Common myeloid progenitor, CD34-positive (primary cell): ENCODE measurements around the gene EVL.
A peak's percentile ranks its signal among the peaks of the same experiment; 100 is the strongest.

Experiments
- CTCF ChIA-PET: fragments of 350-600 bp; sonication (Branson Sonifier 250); formaldehyde crosslinking; loops from one replicate; lab custom pipeline; 2021; ENCODE audit warnings: antibody characterized with exemption; lab: Charles Lee
- POLR2A ChIA-PET: fragments of 350-600 bp; sonication (Branson Sonifier 250); formaldehyde crosslinking; loops from one replicate; lab custom pipeline; 2021; ENCODE audit warnings: antibody characterized with exemption; lab: Charles Lee
- DNase-seq, 3 donors: peaks; one replicate each; pipeline versions ENCODE4 v3.0.0 to v3.0.0-alpha.2; 2013
- H3K27ac ChIP-seq, 2 experiments: 1 replicate in 1 of 2; 2 replicates in 1 of 2; pipeline ENCODE4 v1.7.0; 2013; ENCODE audit warnings: inconsistent platforms in 2 of 2, low read length in 2 of 2, mild to moderate bottlenecking in 2 of 2, low read depth in 1 of 2, moderate library complexity in 1 of 2; ENCODE audit not compliant: severe bottlenecking in 2 of 2, insufficient read depth in 1 of 2, poor library complexity in 1 of 2
- H3K27me3 ChIP-seq, 5 experiments: replicated peaks in 2 of 5; 1 replicate in 3 of 5; 2 replicates in 2 of 5; pipeline versions ENCODE4 v1.6.1 to v1.7.0; 2013; ENCODE audit warnings: low read length in 4 of 5, mild to moderate bottlenecking in 2 of 5, moderate library complexity in 2 of 5, inconsistent platforms in 1 of 5; ENCODE audit not compliant: insufficient read depth in 5 of 5, control insufficient read depth in 4 of 5
- H3K36me3 ChIP-seq, 4 experiments: 1 replicate in 2 of 4; 2 replicates in 2 of 4; pipeline versions ENCODE4 v1.6.1 to v1.7.0; 2013; ENCODE audit warnings: low read length in 3 of 4, control low read depth in 1 of 4, mild to moderate bottlenecking in 1 of 4; ENCODE audit not compliant: control insufficient read depth in 4 of 4, insufficient read depth in 4 of 4
- H3K4me1 ChIP-seq, 4 experiments: 1 replicate in 3 of 4; 2 replicates in 1 of 4; pipeline versions ENCODE4 v1.6.1 to v1.7.1; 2013; ENCODE audit warnings: low read length in 3 of 4, mild to moderate bottlenecking in 3 of 4, control low read depth in 1 of 4, inconsistent platforms in 1 of 4, moderate library complexity in 1 of 4; ENCODE audit not compliant: control insufficient read depth in 4 of 4, insufficient read depth in 4 of 4; ENCODE audit errors: control extremely low read depth in 1 of 4
- H3K4me3 ChIP-seq, 7 experiments: 1 replicate in 4 of 7; 2 replicates in 3 of 7; pipeline versions ENCODE4 v1.5.1 to v1.7.0; 2013; ENCODE audit warnings: mild to moderate bottlenecking in 7 of 7, low read length in 6 of 7, moderate library complexity in 6 of 7, inconsistent platforms in 2 of 7, low read depth in 2 of 7, control low read depth in 1 of 7; ENCODE audit not compliant: insufficient read depth in 4 of 7, control insufficient read depth in 1 of 7; ENCODE audit errors: extremely low read depth in 1 of 7
- H3K9me3 ChIP-seq, 5 experiments: 1 replicate in 4 of 5; 2 replicates in 1 of 5; pipeline versions ENCODE4 v1.6.1 to v1.7.1; 2013; ENCODE audit warnings: low read length in 4 of 5, mild to moderate bottlenecking in 2 of 5, inconsistent platforms in 1 of 5, low read depth in 1 of 5, moderate library complexity in 1 of 5; ENCODE audit not compliant: control insufficient read depth in 4 of 5, insufficient read depth in 2 of 5; ENCODE audit errors: control extremely low read depth in 1 of 5
- WGBS: methylation state at CpG from one replicate; pipeline ENCODE4 v1.1.5; 2013; ENCODE audit not compliant: insufficient coverage; 5-methylcytosine and 5-hydroxymethylcytosine counted together

The EVL gene

DNA sequence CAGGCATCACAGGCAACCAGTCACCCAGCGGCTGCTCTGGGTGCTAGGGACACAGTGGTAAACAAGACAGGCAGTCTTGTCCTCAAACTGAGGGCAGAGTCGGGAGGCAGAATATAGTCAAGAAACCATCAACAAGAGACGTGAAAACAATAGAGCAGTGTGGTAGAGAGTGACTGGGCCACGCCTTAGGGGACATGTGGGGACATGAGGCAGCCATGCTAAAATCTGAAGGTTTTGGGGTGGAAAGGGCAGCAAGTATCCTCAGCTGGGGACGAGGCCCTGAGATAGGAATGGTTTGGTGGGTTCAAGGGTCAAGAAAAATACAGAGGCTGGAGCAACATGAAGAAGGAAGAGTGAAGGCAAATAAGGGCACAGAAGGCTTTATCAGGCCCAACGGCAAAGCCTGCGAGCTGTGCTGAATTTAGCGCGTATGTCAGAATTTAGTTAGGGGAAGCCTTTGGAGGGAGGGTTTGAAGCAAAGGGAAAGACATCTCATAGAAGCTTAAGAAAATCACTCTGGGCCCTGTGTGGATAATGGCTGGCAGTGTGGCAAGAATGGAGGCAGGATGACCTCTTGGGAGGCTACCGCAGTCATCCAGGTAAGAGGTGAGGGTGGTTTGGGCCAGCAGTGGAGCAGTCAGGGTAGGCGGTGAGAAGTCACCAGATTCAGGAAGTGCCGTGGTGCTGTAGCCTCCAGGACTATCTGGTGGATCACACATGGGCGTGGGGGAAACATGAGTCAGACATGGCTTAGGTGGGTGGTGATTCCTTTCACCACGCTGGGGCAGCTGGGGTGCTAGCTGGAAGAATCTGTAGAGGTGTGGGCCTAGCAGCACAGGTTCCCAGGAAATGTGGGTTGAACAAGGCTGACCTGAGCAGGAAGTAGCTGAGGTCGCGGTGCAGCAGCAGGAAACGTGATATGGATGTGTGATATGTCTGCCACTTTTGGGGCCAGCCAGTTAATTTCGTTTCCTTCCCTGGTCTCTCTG, 3.0 kb downstream of the EVL start:
- ChIA-PET CTCF (interaction anchor here (1.0 to 26.8 kb wide), 10 partner anchors 12 to 124 kb away, joined by 3 to 1065 read pairs (median 8); no protein-coding TSS in a partner anchor), POLR2A (interaction anchor here (0.5 to 2.1 kb wide), 4 partner anchors 11 to 131 kb away, joined by 3 to 9 read pairs (median 3); no protein-coding TSS in a partner anchor)
- peak overlapping the region in 5 of 7 experiments; percentile 9 to 64 (median 44) for H3K4me3 ChIP-seq
- DNase-seq, result peak; percentile 93 to 99 (median 98)
- H3K4me1 ChIP-seq, result peaks cover 50 to 100% (median 98%) of the 10 kb centered on the region in 4 experiments
- no peaks in the 10 kb centered on the region for H3K27me3 ChIP-seq
- no peaks in the 10 kb centered on the region for H3K9me3 ChIP-seq
- H3K27ac ChIP-seq, result peak overlapping the region; percentile 82 to 92
- peaks cover 0 to 16% (median 0%) of the 10 kb centered on the region in 4 experiments for H3K36me3 ChIP-seq
- 30% methylated on average over 15 of the region's 18 CpGs for WGBS

DNA sequence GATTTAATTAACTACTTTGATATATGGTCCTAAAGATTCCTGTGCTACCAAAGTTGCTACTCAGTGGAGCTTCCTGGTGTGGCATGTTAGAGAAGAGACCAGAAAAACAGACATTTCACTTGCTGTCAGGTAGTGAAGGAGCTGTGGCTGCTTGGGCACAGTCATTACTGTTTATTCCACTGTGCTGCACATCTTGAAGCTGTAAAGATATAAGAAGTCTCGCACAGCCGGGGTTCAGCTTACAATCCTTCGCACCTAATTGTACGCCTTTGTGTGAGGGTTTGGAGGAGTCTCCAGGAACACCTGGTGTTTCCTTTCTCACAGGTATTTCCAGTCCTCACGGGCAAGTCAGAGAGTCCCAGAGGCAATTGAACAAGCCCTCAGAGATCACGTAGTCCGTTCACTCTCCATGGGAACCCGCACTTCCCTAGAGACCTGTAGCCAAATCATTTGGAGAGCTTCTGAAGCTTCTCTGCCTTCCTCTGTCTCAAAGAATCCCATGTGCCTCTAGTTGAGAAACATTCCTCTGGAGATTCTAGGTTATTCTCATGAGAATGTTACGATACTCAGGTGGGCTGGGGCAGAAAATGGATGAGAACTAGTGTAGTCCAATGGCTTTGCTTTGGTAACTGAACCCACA, 4.1 kb downstream of the EVL start:
- Histone ChIP-seq H3K36me3 (peaks cover 0 to 19% (median under 1%) of the 10 kb centered on the region in 4 experiments), H3K9me3 (no peaks in the 10 kb centered on the region), H3K4me3 (peak overlapping the region in 3 of 7 experiments; percentile 14 to 64 (median 64)), H3K27ac (peak overlapping the region; percentile 67 to 92), H3K27me3 (no peaks in the 10 kb centered on the region), H3K4me1 (peaks cover 48 to 100% (median 97%) of the 10 kb centered on the region in 4 experiments)
- ChIA-PET CTCF (interaction anchor here (1.0 to 26.8 kb wide), 8 partner anchors 13 to 178 kb away, joined by 3 to 1065 read pairs (median 9); no protein-coding TSS in a partner anchor), POLR2A (interaction anchor here (0.8 to 2.1 kb wide), 3 partner anchors 10 to 20 kb away, joined by 3 to 9 read pairs (median 3); no protein-coding TSS in a partner anchor)
- DNase-seq, result no peak
- WGBS, result 89% methylated on average over 6 of the region's 9 CpGs

DNA sequence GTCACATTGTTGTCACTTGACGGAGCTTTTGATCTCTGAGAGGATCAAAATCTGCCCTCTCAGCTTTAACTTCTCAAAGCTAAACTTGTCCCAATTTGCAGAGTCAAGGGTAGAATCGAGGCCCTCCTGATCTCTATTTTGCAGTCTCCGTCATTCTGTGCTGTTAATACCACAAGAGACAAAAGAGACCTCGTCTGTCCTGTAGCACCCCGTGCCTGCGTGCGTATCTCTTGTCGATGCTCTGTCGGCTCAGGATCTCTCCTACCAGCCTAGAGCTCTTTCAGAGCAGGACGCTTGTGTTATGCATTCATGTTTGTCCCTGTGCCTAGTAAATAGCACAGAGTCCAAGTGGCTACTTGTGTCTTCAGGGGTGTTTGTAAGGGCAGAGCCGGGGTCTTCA, 5.1 kb downstream of the EVL start:
- no peak overlapping the region for H3K4me3 ChIP-seq
- peaks cover 49 to 100% (median 97%) of the 10 kb centered on the region in 4 experiments for H3K4me1 ChIP-seq
- H3K27ac ChIP-seq, result peak overlapping the region in 1 of 2 experiments; percentile 18
- peaks cover 0 to 28% (median 5%) of the 10 kb centered on the region in 4 experiments for H3K36me3 ChIP-seq
- DNase-seq, result no peak
- H3K9me3 ChIP-seq, result no peaks in the 10 kb centered on the region
- no peaks in the 10 kb centered on the region for H3K27me3 ChIP-seq
- POLR2A ChIA-PET, result no interaction called here
- WGBS, result 96% methylated on average over 11 of the region's 11 CpGs
- CTCF ChIA-PET, result interaction anchor here (1.2 to 53.6 kb wide), 8 partner anchors 3 to 177 kb away, joined by 3 to 1065 read pairs (median 22); partner anchors contain the start of gene EVL

DNA sequence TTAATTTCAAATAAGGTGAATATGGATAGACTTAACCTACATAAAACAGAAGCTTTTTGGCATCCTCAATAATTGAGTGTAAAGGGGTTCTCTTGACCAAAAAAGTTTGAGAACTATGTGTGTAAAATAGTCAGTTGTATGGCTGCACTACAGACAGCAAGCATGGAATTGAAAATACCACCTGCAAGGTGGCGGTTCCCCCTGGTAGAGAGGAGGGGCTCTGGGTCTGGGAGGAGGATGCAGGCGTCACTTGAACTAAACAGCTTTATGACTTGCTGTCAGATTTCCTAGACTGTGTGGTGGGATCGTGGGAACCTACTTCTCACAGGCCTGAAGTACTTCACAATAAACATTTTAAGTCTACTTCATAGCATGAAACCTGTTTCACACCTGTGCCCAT, 6.3 kb downstream of the EVL start:
- Histone ChIP-seq H3K27me3 (no peaks in the 10 kb centered on the region), H3K4me3 (no peak overlapping the region), H3K27ac (peak overlapping the region; percentile 20 to 32), H3K36me3 (peaks cover 0 to 28% (median 5%) of the 10 kb centered on the region in 4 experiments), H3K4me1 (peaks cover 50 to 100% (median 97%) of the 10 kb centered on the region in 4 experiments), H3K9me3 (no peaks in the 10 kb centered on the region)
- 57% methylated on average over 1 of the region's 3 CpGs for WGBS
- ChIA-PET POLR2A (interaction anchor here (0.6 to 1.4 kb wide), 3 partner anchors 11 to 86 kb away, joined by 3 to 4 read pairs (median 3); no protein-coding TSS in a partner anchor), CTCF (interaction anchor here (0.9 to 53.6 kb wide), 14 partner anchors 2 to 120 kb away, joined by 3 to 1065 read pairs (median 7); partner anchors contain the start of gene EVL)
- peak in 2 of 3 donors; percentile 49 to 65 for DNase-seq

DNA sequence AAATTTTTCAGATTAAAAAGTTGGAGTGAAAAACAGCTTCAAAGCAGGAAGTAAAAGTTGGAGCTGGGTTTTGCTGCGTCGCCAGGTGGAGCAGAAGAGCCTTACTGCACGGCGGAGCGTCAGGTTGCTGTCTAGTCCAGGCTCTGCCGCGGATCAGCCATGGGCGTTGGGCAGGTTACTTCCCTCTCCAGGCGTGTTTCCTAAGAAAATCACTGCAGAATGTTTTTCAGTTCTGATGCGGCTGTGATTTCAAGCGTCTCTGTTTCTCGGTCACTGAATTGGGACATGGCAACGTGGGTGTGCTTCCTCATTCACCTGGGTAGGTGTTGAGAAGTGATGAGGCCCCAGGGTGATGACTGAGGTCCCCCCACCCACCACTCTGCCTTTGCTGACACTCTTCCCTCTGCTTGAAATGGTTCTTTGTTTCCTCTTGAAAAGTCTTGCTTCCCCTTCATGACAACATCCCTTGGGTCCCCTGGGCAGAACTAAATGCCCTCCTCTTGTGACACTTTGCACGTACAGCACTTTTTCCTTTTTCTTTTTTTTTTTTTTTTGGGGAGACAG, 7.6 kb downstream of the EVL start:
- Histone ChIP-seq H3K27ac (peak overlapping the region in 1 of 2 experiments; percentile 32), H3K27me3 (no peaks in the 10 kb centered on the region), H3K4me3 (peak overlapping the region in 4 of 7 experiments; percentile 42 to 63 (median 50)), H3K9me3 (no peaks in the 10 kb centered on the region), H3K36me3 (peaks cover 0 to 31% (median 5%) of the 10 kb centered on the region in 4 experiments), H3K4me1 (peaks cover 51 to 100% (median 93%) of the 10 kb centered on the region in 4 experiments)
- POLR2A ChIA-PET, result no interaction called here
- peak; percentile 67 to 73 (median 70) for DNase-seq
- CTCF ChIA-PET, result interaction anchor here (0.6 to 53.6 kb wide), 11 partner anchors 1 to 177 kb away, joined by 3 to 1065 read pairs (median 8); partner anchors contain the start of gene EVL
- 2% methylated on average over 10 of the region's 14 CpGs for WGBS
